Diencephalon (tissue), 1 donor: ENCODE data around the gene MYO1F. TPM values are rescaled to one million over a fixed set of nuclear protein-coding genes. Genes with fewer than 3 reads are reported as not detected.

Experiments used
- total RNA-seq: library from RNA; depleted of rRNA; stranded (reverse); fragments of >200 nt; gene quantifications from one replicate; pipeline ENCODE4 v1.2.3, GENCODE V29; 2014

Gene MYO1F
- 4.8 TPM for total RNA-seq

GRCh38 chr19:8577247-8577646, at the start of gene MYO1F:
Gene MYO1F, minus strand, starts transcription at chr19:8577442. Its CDS starts 133 bp downstream, at chr19:8577309.

GRCh38 chr19:8610041-8610935, 33.0 kb upstream of the MYO1F start, which contains the start of gene ADAMTS10:
Gene ADAMTS10, minus strand, starts transcription at chr19:8610715. Its CDS starts 5,005 bp downstream, at chr19:8605710.

GRCh38 chr19:8513687-8514504, 63.3 kb downstream of the MYO1F start, which contains the start of gene ZNF414:
Gene ZNF414, minus strand, starts transcription at chr19:8514167. Its CDS starts 121 bp downstream, at chr19:8514046.

Other genes with a start within 250 kb of the MYO1F start
- 6.0 TPM for gene KANK3, start 234.2 kb downstream of the MYO1F start, total RNA-seq
- gene ANGPTL4, start 213.3 kb downstream of the MYO1F start, total RNA-seq = 1.6 TPM
- 122 TPM for gene RAB11B, start 187.1 kb downstream of the MYO1F start, total RNA-seq
- gene MARCHF2, start 164.1 kb downstream of the MYO1F start, total RNA-seq = 87.0 TPM
- 74.3 TPM for gene HNRNPM, start 132.5 kb downstream of the MYO1F start, total RNA-seq
- gene PRAM1, start 74.8 kb downstream of the MYO1F start, total RNA-seq = under 0.01 TPM
- gene ZNF414, start 63.3 kb downstream of the MYO1F start, total RNA-seq = 3.7 TPM
- 42.7 TPM for gene ADAMTS10, start 33.3 kb upstream of the MYO1F start, total RNA-seq
- gene NFILZ, start 53.2 kb upstream of the MYO1F start, total RNA-seq = not detected
- not detected for gene ACTL9, start 121.4 kb upstream of the MYO1F start, total RNA-seq
- not detected for gene OR2Z1, start 144.2 kb upstream of the MYO1F start, total RNA-seq